GM12873 (cell line): ENCODE measurements around the gene MBNL1.

Experiments used
- CTCF ChIP-seq: IDR thresholded peaks from 2 replicates; pipeline ENCODE4 v1.5.1; 2012; ENCODE audit warnings: low read depth, mild to moderate bottlenecking, moderate library complexity, low read length, control low read depth; ENCODE audit not compliant: insufficient read depth; ENCODE audit errors: missing control alignments

Gene MBNL1

GRCh38 chr3:152293347-152294006 is 24.7 kb downstream of the MBNL1 start:
- no peak for TF ChIP-seq CTCF

GRCh38 chr3:152295344-152295743 is 26.6 kb downstream of the MBNL1 start:
- no peak for TF ChIP-seq CTCF

GRCh38 chr3:152295806-152296205 is 27.1 kb downstream of the MBNL1 start:
- TF ChIP-seq CTCF: no peak

- no peak for TF ChIP-seq CTCF
These were observed 27.7 kb downstream of the MBNL1 start for GRCh38 chr3:152296382-152296781.

DNA sequence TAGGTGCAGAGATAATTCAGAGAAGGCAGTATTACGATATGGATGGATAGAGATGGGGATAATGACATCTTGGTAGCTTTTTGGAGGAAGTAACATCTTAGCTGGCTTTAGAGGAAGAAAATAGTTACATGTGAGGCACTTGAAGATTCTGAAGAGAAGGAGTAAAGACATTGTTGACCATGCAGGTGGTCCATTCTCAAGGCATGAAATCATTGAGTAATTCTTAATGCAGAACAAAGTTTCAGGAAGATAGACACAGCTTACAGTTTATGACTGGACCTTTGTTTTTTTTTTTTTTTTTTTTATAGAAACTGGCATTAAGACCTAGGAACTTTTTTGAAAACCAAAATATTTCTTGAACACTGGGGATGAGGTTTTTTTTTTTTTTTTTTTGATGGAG is 28.2 kb downstream of the MBNL1 start:
- TF ChIP-seq CTCF: no peak

DNA sequence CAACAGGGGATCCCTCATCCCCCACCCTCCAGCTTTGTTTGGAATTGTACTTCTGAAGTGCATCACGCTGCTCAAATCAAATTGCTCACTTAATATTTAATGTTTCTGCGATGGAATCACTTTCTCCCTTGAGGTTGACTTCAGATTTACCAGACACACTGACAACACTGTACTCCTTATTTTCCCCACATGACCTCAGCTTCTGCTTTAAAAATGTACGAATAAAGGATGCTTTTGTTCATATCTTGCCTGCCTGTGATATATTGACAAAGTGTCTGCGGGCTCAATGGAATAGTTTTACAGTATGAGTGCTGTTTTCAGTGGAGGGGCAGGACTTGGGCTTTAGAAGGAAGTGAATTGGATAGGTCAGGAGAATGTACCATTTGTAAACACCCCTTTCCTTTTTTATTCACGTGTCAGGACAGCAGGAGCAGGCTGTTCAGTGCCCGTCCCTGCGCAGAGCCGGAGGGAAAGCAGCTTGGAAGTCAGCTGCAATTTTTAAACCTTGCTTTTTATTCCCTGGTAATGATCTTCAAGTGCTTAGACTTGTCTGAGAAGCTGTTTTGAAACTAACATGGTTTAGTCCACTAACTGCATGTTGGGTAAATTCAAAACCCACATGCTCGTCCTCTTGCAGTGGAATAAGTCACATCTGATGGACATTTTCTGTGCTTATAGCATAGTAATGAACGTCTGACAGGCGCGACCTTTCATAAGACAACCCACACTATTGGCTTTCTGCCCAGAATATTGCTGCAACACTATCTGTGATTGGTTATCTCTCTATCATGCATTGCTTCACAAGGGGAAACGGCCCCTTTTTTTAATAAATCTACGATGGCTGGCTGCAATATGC is 29.9 kb downstream of the MBNL1 start:
- TF ChIP-seq CTCF: no peak

DNA sequence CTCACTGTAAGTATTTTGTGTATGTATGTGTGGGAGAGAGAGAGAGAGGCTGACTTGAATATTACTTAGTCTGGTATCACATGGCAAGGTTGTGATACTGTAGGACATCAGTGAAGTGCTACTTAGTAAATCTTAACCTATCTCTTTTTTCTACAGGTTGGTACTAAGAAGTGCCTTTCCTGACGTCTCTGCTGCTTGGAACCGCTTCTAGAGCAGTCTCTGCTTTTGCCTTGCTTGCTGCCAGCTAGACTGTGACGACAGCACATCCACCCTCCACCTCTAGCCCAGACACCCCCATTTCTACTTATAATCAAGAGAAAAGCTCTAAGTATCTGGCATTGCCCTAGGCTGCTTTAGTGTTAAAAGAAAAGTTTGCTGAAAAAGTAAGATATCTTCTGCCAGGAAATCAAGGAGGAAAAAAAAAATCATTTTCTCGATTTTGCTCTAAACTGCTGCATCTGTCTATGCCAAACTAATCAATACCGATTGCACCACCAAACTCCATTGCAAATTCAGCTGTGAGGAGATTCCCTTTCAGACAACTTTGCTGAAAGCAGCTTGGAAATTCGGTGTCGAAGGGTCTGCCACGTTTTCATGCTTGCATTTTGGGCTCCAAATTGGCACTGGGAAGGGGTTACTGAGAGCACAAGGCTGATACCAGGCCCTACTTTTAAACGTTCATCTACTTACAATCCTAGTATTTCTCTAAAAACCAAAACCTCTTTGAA is 30.7 kb downstream of the MBNL1 start:
- no peak for TF ChIP-seq CTCF
